B cell (primary cell): ENCODE results near the gene PGM5.

ENCODE experiments used
- EZH2 ChIP-seq: IDR thresholded peaks from 2 replicates; pipeline ENCODE4 v1.6.1; 2012; ENCODE audit warnings: borderline replicate concordance, low read depth, mild to moderate bottlenecking, moderate library complexity, low read length; ENCODE audit not compliant: insufficient read depth, poor library complexity, severe bottlenecking
- TF ChIP-seq, protein P1 (sequence below): fragments of 200-600 bp; IDR thresholded peaks from one replicate; pipeline ENCODE4 v1.8.0; 2022; ENCODE audit warnings: antibody characterized with exemption, mild to moderate bottlenecking

DNA sequence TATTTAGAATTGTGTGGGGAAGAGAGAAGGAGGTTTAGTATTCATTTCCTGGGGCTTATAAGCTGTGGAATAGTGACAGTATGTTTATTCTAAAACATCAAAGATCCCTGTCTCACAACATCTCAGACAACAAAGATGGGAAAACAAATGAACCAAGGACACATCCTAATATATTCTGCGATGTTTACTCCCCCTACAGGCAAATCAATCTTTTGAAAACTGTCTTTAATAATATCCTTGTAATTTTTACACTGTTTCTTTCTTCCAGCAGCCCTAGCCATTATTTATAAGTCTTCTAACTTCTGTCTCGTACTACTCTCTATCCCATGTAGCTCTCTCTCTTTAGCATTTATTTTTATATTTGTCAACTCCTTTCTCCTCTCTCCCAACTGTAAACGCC lies 217.7 kb downstream of the PGM5 start:
- no peak for TF ChIP-seq EZH2
- TF ChIP-seq, protein P1, sequence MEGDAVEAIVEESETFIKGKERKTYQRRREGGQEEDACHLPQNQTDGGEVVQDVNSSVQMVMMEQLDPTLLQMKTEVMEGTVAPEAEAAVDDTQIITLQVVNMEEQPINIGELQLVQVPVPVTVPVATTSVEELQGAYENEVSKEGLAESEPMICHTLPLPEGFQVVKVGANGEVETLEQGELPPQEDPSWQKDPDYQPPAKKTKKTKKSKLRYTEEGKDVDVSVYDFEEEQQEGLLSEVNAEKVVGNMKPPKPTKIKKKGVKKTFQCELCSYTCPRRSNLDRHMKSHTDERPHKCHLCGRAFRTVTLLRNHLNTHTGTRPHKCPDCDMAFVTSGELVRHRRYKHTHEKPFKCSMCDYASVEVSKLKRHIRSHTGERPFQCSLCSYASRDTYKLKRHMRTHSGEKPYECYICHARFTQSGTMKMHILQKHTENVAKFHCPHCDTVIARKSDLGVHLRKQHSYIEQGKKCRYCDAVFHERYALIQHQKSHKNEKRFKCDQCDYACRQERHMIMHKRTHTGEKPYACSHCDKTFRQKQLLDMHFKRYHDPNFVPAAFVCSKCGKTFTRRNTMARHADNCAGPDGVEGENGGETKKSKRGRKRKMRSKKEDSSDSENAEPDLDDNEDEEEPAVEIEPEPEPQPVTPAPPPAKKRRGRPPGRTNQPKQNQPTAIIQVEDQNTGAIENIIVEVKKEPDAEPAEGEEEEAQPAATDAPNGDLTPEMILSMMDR: no peak
